ENCODE results near the gene HECW1.
"Not testable (repeated sequence)": the region's sequence is repeated elsewhere in the genome, so short reads cannot be mapped to it uniquely, and the experiment has no call there.

Gene HECW1

GRCh38 chr7:43588477-43589132 is 476.2 kb downstream of the HECW1 start:
- DNase-seq = no peak

- no peak for DNase-seq
Observed at GRCh38 chr7:43589133-43589478, 476.7 kb downstream of the HECW1 start.

- DNase-seq = no peak
Observed at GRCh38 chr7:43589728-43590127, 477.3 kb downstream of the HECW1 start.

GRCh38 chr7:43590862-43591557 is 478.6 kb downstream of the HECW1 start:
- peak; percentile 49 for DNase-seq

GRCh38 chr7:43591558-43592180 is 479.2 kb downstream of the HECW1 start:
- no peak for DNase-seq

GRCh38 chr7:43592326-43592725 is 479.9 kb downstream of the HECW1 start:
- no peak for DNase-seq

GRCh38 chr7:43593010-43593409 is 480.6 kb downstream of the HECW1 start:
- no peak for DNase-seq

GRCh38 chr7:43594020-43594419 is 481.6 kb downstream of the HECW1 start:
- DNase-seq = no peak

- DNase-seq = not testable (repeated sequence)
Observed at GRCh38 chr7:43596426-43596825, 484.0 kb downstream of the HECW1 start.

- DNase-seq = no peak
Observed at GRCh38 chr7:43600056-43600455, 487.6 kb downstream of the HECW1 start.

- no peak for DNase-seq
Observed at GRCh38 chr7:43602256-43602655, 489.8 kb downstream of the HECW1 start.

GRCh38 chr7:43604251-43604650 is 491.8 kb downstream of the HECW1 start:
- no peak for DNase-seq

GRCh38 chr7:43609097-43609496 is 496.6 kb downstream of the HECW1 start:
- DNase-seq = no peak

- no peak for DNase-seq
Observed at GRCh38 chr7:43612128-43612527, 499.7 kb downstream of the HECW1 start.

- DNase-seq = no peak
Observed at GRCh38 chr7:43612599-43613589, 500.4 kb downstream of the HECW1 start.

Measured in MV-4-11 (cell line).